ENCODE results near the gene RABL2B.

RABL2B gene

GRCh38 chr22:50722048-50722701 lies 61.3 kb downstream of the RABL2B start:
- no peak for DNase-seq

DNA sequence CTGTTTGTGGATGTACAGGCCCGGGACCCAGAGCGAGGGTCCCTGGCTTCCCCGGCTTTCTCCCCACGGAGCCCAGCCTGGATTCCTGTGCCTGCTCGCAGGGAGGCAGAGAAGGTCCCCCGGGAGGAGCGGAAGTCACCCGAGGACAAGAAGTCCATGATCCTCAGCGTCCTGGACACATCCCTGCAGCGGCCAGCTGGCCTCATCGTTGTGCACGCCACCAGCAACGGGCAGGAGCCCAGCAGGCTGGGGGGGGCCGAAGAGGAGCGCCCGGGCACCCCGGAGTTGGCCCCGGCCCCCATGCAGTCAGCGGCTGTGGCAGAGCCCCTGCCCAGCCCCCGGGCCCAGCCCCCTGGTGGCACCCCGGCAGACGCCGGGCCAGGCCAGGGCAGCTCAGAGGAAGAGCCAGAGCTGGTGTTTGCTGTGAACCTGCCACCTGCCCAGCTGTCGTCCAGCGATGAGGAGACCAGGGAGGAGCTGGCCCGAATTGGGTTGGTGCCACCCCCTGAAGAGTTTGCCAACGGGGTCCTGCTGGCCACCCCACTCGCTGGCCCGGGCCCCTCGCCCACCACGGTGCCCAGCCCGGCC lies 62.1 kb downstream of the RABL2B start:
- no peak for DNase-seq

GRCh38 chr22:50720301-50721256 lies 62.9 kb downstream of the RABL2B start:
- no peak for DNase-seq

GRCh38 chr22:50719814-50720300 lies 63.6 kb downstream of the RABL2B start:
- DNase-seq = no peak

DNA sequence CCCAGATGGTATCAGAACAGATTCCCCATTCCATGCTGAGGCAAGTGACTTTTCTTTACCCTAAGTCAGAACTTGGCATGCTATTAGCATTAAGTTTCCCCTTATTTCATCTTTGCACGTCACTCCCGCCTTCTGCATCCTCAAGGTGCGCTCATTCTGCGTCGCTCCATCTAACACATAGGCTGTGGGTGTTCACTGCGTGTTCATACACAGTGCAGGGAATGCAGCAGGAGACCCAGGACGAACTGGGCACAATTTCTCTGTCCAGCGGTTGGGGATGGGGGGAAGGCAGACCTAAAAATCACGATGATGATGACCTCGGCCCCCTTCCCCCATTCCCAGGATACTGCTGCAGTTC lies 65.1 kb downstream of the RABL2B start:
- no peak for DNase-seq

DNA sequence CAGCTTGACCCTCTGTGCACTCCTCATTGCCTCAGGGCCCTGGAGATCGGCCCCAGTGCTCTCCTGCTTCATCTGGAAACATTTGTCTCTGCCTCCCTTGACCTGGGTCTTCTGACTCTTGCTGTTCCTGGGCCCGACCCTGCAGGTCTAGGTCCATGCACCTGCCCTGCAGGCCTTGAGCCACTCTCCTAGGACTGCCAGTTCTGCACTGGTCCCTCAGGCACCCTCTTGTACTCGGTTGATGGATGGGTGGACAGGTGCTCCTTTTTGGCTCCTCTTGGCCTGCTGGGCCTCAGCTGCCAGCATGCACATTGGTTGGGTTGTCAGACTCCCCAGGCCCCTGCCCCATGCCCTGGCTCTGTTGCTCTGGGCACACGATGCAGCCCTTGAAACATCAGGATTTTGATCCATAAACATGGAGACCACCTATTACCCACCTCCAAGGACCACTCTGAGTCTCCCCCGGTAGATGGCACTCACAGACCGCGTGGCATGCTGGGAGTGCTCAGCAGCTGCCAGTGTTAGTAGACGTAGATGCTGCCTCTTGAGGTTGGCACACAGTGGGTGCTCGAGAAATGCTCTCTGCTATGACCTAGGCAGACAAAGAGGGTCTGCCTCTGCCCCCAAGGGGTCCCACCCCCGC lies 65.6 kb downstream of the RABL2B start:
- no peak for DNase-seq

All from bone marrow (tissue), 2 donors.